Omental fat pad (tissue), 4 donors: Measurements from ENCODE around the gene PRL. TPM values are rescaled to one million over a fixed set of nuclear protein-coding genes. Genes with fewer than 3 reads are reported as not detected.

Experiments
- ATAC-seq: fragments of 150-250 bp; one replicate; pipeline ENCODE4 v1.9.1; 2016; ENCODE audit warnings: mild to moderate bottlenecking, moderate library complexity; ENCODE audit not compliant: low FRiP score
- DNase-seq: peaks from one replicate; pipeline ENCODE4 v3.0.0-alpha.2; 2019; ENCODE audit warnings: low spot score
- total RNA-seq, 4 donors: library from RNA; depleted of rRNA; stranded (reverse); fragments of >200 nt; gene quantifications; one replicate each; pipeline ENCODE4 v1.1.0, GENCODE V29; 2016
- TF ChIP-seq, protein P1 (sequence below), 3 donors: fragments of 450-650 bp; IDR thresholded peaks; one replicate each; pipeline ENCODE4 v1.5.1; 2016 to 2017; ENCODE audit warnings: antibody characterized with exemption in 3 of 3, mild to moderate bottlenecking in 3 of 3, moderate library complexity in 2 of 3

The PRL gene
- total RNA-seq, 4 donors from 2014 or later = not detected

DNA sequence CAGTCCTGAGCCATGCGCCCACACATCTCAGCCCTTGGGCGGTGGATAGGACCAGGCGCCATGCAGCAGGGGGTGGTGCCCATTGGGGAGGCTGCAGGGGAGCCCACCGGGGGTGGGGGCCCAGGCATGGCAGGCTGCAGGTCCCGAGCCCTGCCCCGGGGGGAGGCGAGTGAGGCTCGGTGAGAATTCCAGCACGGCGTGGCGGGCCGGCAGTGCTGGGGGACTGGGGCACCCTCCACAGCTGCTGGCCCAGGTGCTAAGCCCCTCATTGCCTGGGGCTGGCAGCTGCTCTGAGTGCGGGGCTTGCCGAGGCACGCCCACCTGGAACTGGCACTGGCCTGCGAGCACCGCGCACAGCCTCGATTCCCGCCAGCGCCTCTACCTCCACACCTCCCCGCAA is 21.6 kb upstream of the PRL start:
- no peak for DNase-seq
- ATAC-seq = no peak
- TF ChIP-seq, protein P1, sequence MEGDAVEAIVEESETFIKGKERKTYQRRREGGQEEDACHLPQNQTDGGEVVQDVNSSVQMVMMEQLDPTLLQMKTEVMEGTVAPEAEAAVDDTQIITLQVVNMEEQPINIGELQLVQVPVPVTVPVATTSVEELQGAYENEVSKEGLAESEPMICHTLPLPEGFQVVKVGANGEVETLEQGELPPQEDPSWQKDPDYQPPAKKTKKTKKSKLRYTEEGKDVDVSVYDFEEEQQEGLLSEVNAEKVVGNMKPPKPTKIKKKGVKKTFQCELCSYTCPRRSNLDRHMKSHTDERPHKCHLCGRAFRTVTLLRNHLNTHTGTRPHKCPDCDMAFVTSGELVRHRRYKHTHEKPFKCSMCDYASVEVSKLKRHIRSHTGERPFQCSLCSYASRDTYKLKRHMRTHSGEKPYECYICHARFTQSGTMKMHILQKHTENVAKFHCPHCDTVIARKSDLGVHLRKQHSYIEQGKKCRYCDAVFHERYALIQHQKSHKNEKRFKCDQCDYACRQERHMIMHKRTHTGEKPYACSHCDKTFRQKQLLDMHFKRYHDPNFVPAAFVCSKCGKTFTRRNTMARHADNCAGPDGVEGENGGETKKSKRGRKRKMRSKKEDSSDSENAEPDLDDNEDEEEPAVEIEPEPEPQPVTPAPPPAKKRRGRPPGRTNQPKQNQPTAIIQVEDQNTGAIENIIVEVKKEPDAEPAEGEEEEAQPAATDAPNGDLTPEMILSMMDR (IDR thresholded peaks at IDR 0.05) = no peak

DNA sequence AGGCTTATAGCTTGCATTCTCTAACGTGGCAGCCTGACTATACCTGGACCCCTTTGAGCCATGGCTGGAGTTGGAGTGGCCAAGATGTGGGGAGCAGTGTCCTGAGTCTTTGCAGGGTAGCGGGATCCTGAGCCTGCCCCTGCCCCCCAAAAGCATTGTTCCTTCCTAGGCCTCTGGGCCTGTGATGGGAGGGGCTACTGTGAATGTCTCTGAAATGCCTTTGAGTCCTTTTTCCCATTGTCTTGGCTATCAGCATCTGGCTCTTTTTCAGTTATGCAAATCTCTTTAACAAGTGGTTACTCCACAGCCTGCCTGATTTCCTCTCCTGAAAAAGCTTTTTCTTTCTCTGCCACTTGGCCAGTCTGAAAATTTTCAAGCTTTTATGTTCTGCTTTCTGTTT is 17.0 kb upstream of the PRL start:
- TF ChIP-seq, protein P1 (IDR thresholded peaks at IDR 0.05) = no peak
- DNase-seq = no peak

DNA sequence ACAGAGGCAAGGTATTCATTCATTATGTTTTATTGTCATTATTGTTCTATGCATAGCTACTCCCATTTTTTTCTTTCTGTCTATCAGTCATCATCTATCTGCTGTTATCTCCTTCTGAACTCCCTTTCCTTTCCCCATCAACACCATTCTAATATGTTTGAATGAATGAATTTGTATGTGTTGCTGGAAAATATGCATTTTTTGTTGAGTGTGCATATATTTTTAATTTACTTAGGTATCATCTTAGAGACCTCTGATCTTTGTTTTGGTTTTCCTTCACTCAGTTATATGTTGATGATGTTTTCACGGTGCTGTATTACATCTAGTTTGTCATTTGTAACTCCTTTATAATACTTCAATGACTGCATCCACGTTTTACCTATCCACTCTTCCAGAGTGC is 12.1 kb upstream of the PRL start:
- no peak for ATAC-seq
- DNase-seq = no peak
- TF ChIP-seq, protein P1 (IDR thresholded peaks at IDR 0.05) = no peak

More for the DNA sequence above, 17.0 kb upstream of the PRL start:
- ATAC-seq = no peak

DNA sequence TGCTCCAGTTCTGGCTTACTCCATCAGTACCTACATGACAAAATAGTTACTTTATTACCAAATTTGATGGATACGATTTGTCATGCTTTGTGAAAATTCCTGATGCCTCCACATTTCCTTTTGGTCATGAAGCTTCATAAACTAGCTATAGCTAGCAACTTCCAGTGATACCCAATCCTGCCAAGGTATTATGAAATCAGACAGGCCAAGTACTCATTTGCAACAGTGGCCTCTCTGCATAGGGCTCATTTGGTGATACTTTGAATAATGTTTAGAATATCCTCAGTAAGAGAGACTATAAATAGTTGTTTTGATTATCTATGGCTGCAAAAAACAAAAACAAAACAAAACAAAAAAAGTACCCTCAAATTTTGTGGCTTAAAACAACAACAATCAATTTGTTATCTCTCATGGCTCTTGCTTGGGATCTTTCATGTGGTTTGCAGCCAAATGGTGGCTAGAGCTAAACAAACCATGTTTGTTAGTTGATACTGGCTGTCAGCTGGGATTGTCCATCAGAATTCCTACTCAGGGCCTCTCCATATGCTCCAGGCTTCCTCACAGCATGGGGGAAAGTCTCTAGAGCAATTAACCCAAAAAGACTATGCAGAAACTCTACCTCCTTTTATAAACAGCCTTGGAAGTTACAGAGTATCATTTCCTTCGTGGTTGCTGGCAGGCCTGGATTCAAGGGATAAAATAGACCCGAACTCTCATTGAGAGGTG is 10.1 kb upstream of the PRL start:
- TF ChIP-seq, protein P1 (IDR thresholded peaks at IDR 0.05) = no peak

DNA sequence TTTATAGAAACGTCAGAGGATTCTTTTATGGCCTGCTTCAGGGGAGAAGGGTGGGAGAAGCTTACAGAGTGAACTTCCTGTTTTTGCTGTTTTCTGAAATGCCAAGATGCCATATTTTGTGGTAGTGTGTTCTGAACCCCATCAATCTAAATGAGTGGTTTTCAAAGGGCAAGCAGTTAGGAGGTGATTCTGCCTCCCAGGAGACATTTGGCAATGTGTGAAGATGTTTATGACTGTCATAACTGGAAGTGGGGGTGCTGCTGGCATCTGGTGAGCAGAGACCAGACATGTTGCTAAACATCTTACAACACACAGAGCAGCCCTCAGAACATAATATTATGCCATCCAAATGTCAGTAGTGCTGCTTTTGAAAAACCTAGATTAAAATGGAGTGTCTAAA is 6.0 kb upstream of the PRL start:
- no peak for ATAC-seq
- no peak for DNase-seq
- TF ChIP-seq, protein P1 (IDR thresholded peaks at IDR 0.05) = no peak

More for the DNA sequence above, 10.1 kb upstream of the PRL start:
- ATAC-seq (no peak), DNase-seq (no peak)

DNA sequence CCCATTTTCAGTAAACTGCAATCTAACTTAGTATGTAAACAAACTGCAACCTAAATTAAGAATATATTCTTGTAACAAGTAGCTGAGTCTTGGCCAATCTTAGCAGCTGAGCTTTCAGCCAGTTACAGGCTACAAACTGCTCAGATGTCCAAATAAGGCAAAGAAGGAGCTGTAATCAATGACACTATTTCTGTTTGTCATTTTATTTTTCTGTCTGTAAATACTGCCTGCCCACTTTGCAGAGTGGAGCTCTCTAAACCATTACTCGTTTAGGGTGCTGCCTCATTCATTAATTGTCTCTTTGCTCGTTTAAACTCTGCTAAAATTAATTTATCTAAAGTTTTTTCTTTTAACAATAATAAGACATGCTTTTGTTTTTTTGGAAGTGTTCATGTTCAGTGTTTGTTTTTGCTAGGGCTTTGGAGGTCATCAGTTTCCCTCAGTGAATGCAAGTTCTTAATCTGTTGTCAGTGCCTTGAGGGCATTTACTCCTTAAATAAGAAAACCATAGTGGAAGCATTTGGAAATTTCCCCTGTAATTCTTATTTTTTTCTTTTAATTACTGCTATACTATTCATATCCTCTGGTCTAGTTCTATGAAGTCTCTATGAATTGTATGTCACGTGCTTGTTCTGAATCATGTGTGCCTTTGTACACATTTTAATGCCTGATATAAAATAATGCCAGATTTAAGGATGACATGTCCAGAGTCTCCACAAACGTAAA is 3.6 kb upstream of the PRL start:
- TF ChIP-seq, protein P1 (IDR thresholded peaks at IDR 0.05) = no peak
- DNase-seq = no peak
- ATAC-seq = no peak

DNA sequence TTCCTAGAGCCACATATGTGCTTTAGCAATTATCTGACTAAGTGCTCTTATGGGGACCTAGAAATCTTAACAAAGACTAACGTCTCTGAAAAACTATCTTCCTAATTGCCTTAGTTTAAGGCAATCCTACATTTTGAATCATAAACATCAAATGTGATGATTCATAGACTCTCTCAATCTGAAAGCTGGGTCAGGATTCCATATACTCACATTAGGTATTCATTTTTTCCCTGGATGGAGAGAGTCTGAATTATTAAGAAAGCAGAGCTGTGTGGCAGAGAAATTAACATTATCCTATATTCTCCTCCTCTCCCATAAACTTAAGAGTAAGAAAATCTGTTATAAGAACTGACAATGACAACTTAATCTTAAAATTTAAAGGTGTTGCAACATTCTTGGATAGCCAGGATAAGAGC is 1.6 kb upstream of the PRL start:
- ATAC-seq = no peak
- no peak for DNase-seq
- TF ChIP-seq, protein P1 (IDR thresholded peaks at IDR 0.05) = no peak
